ENCODE data around the gene PLCH1.
A peak's percentile ranks its signal among the peaks of the same experiment; 100 is the strongest.

The PLCH1 gene

GRCh38 chr3:155747286-155747945 is 2.5 kb upstream of the PLCH1 start:
- no peak overlapping the region for H3K27ac ChIP-seq
- H3K9ac ChIP-seq = no peak overlapping the region
- peaks cover 5 to 26% (median 18%) of the 10 kb centered on the region in 10 experiments; a peak in 18 of 20 replicates for H3K4me1 ChIP-seq
- no peaks in the 10 kb centered on the region for H3K9me3 ChIP-seq (replicated peaks in 1 of 11)
- H3K4me2 ChIP-seq = no peak overlapping the region
- H4K20me1 ChIP-seq = peaks cover 0 to 9% (median 0%) of the 10 kb centered on the region in 11 experiments; a peak in 2 of 22 replicates
- H3K36me3 ChIP-seq = no peaks in the 10 kb centered on the region
- H3K27me3 ChIP-seq = peaks cover 44 to 57% (median 51%) of the 10 kb centered on the region in 11 experiments
- no peak overlapping the region for H3K4me3 ChIP-seq
- no peak for TF ChIP-seq Cebpa-rat (IDR thresholded peaks at IDR 0.05)

GRCh38 chr3:155746703-155747102 is 1.8 kb upstream of the PLCH1 start:
- Histone ChIP-seq H3K27ac (no peak overlapping the region), H3K4me3 (no peak overlapping the region), H3K27me3 (peaks cover 44 to 62% (median 53%) of the 10 kb centered on the region in 11 experiments), H3K36me3 (no peaks in the 10 kb centered on the region), H3K4me2 (no peak overlapping the region), H3K9ac (no peak overlapping the region), H4K20me1 (peaks cover 0 to 9% (median 0%) of the 10 kb centered on the region in 11 experiments; a peak in 2 of 22 replicates), H3K4me1 (peaks cover 5 to 26% (median 18%) of the 10 kb centered on the region in 10 experiments; a peak in 18 of 20 replicates), H3K9me3 (replicated peaks in 1 of 11) (no peaks in the 10 kb centered on the region)
- TF ChIP-seq Cebpa-rat (IDR thresholded peaks at IDR 0.05) = no peak

- Histone ChIP-seq H3K36me3 (no peaks in the 10 kb centered on the region), H3K4me3 (no peak overlapping the region), H3K4me1 (peaks cover 5 to 26% (median 18%) of the 10 kb centered on the region in 10 experiments; a peak in 18 of 20 replicates), H3K4me2 (peak overlapping the region in 10 of 11 experiments; percentile 19 to 100 (median 100); a peak in 12 of 22 replicates), H3K27me3 (peaks cover 44 to 65% (median 53%) of the 10 kb centered on the region in 11 experiments), H4K20me1 (peaks cover 0 to 9% (median 0%) of the 10 kb centered on the region in 11 experiments; a peak in 2 of 22 replicates), H3K9ac (no peak overlapping the region), H3K9me3 (replicated peaks in 1 of 11) (no peaks in the 10 kb centered on the region), H3K27ac (no peak overlapping the region)
- no peak for TF ChIP-seq Cebpa-rat (IDR thresholded peaks at IDR 0.05)
These were observed 1.1 kb upstream of the PLCH1 start for GRCh38 chr3:155745795-155746550.

GRCh38 chr3:155744010-155744625 is 753 bp downstream of the PLCH1 start:
- peaks cover 5 to 26% (median 18%) of the 10 kb centered on the region in 10 experiments; a peak in 18 of 20 replicates for H3K4me1 ChIP-seq
- peaks cover 44 to 67% (median 53%) of the 10 kb centered on the region in 11 experiments for H3K27me3 ChIP-seq
- peak overlapping the region; percentile 69 to 83 (median 76) for H3K4me3 ChIP-seq
- no peaks in the 10 kb centered on the region for H3K36me3 ChIP-seq
- peak overlapping the region; percentile 92 to 100 (median 99) for H3K4me2 ChIP-seq
- no peak for TF ChIP-seq Cebpa-rat (IDR thresholded peaks at IDR 0.05)
- peak overlapping the region in 8 of 11 experiments; percentile 29 to 47 (median 38); a peak in 12 of 22 replicates for H3K27ac ChIP-seq
- no peaks in the 10 kb centered on the region for H3K9me3 ChIP-seq (replicated peaks in 1 of 11)
- peak overlapping the region; percentile 54 to 79 (median 74) for H3K9ac ChIP-seq
- peaks cover 0 to 9% (median 0%) of the 10 kb centered on the region in 11 experiments; a peak in 2 of 22 replicates for H4K20me1 ChIP-seq

GRCh38 chr3:155743606-155744005 is 1.3 kb downstream of the PLCH1 start:
- Histone ChIP-seq H3K27me3 (peaks cover 44 to 67% (median 53%) of the 10 kb centered on the region in 11 experiments), H3K27ac (peak overlapping the region in 4 of 11 experiments; percentile 32 to 47 (median 40); a peak in 2 of 22 replicates), H3K4me3 (peak overlapping the region; percentile 69 to 83 (median 76)), H3K4me1 (peaks cover 5 to 26% (median 19%) of the 10 kb centered on the region in 10 experiments; a peak in 18 of 20 replicates), H4K20me1 (peaks cover 0 to 9% (median 0%) of the 10 kb centered on the region in 11 experiments; a peak in 2 of 22 replicates), H3K4me2 (peak overlapping the region; percentile 92 to 100 (median 99)), H3K36me3 (no peaks in the 10 kb centered on the region), H3K9ac (peak overlapping the region; percentile 54 to 79 (median 74)), H3K9me3 (replicated peaks in 1 of 11) (no peaks in the 10 kb centered on the region)
- no peak for TF ChIP-seq Cebpa-rat (IDR thresholded peaks at IDR 0.05)

GRCh38 chr3:155742349-155742965 is 2.4 kb downstream of the PLCH1 start:
- Histone ChIP-seq H3K36me3 (no peaks in the 10 kb centered on the region), H3K4me1 (peaks cover 13 to 37% (median 28%) of the 10 kb centered on the region in 10 experiments), H3K9me3 (replicated peaks in 1 of 11) (no peaks in the 10 kb centered on the region), H3K27ac (no peak overlapping the region), H3K9ac (no peak overlapping the region), H4K20me1 (peaks cover 0 to 9% (median 0%) of the 10 kb centered on the region in 11 experiments; a peak in 2 of 22 replicates), H3K27me3 (peaks cover 44 to 60% (median 50%) of the 10 kb centered on the region in 11 experiments), H3K4me3 (no peak overlapping the region), H3K4me2 (no peak overlapping the region)
- TF ChIP-seq Cebpa-rat (IDR thresholded peaks at IDR 0.05) = no peak

- TF ChIP-seq Cebpa-rat (IDR thresholded peaks at IDR 0.05) = no peak
- Histone ChIP-seq H3K9ac (no peak overlapping the region), H3K4me1 (peaks cover 13 to 37% (median 29%) of the 10 kb centered on the region in 10 experiments), H3K4me3 (no peak overlapping the region), H3K27me3 (peaks cover 40 to 52% (median 44%) of the 10 kb centered on the region in 11 experiments), H3K27ac (no peak overlapping the region), H3K36me3 (no peaks in the 10 kb centered on the region), H3K9me3 (replicated peaks in 1 of 11) (no peaks in the 10 kb centered on the region), H4K20me1 (peaks cover 0 to 9% (median 0%) of the 10 kb centered on the region in 11 experiments; a peak in 2 of 22 replicates), H3K4me2 (no peak overlapping the region)
These were observed 3.3 kb downstream of the PLCH1 start for GRCh38 chr3:155741603-155742002.

GRCh38 chr3:155741101-155741500 is 3.8 kb downstream of the PLCH1 start:
- Histone ChIP-seq H3K27me3 (peaks cover 35 to 47% (median 39%) of the 10 kb centered on the region in 11 experiments), H3K36me3 (no peaks in the 10 kb centered on the region), H4K20me1 (peaks cover 0 to 9% (median 0%) of the 10 kb centered on the region in 11 experiments; a peak in 2 of 22 replicates), H3K9ac (no peak overlapping the region), H3K27ac (no peak overlapping the region), H3K9me3 (replicated peaks in 1 of 11) (no peaks in the 10 kb centered on the region), H3K4me1 (peaks cover 13 to 37% (median 29%) of the 10 kb centered on the region in 10 experiments), H3K4me2 (no peak overlapping the region), H3K4me3 (no peak overlapping the region)
- TF ChIP-seq Cebpa-rat (IDR thresholded peaks at IDR 0.05) = no peak
